GM12891 (cell line): ENCODE measurements around the gene POU2F1.

ENCODE experiments used
- PAX5 ChIP-seq: IDR thresholded peaks from 2 replicates; pipeline ENCODE4 v1.6.1; 2011; ENCODE audit warnings: low read length, moderate library complexity, mild to moderate bottlenecking; ENCODE audit not compliant: insufficient read depth, severe bottlenecking
- POLR2A ChIP-seq: IDR thresholded peaks from 2 replicates; pipeline ENCODE4 v1.6.1; 2011; ENCODE audit warnings: low read depth, low read length, control low read depth
- POLR2AphosphoS5 ChIP-seq: IDR thresholded peaks from 2 replicates; pipeline ENCODE4 v1.6.1; 2011; ENCODE audit warnings: low read depth, low read length, control low read depth
- SPI1 ChIP-seq: IDR thresholded peaks from 2 replicates; pipeline ENCODE4 v1.6.1; 2011; ENCODE audit warnings: low read depth, low read length, control low read depth
- TAF1 ChIP-seq: IDR thresholded peaks from 2 replicates; pipeline ENCODE4 v1.6.1; 2011; ENCODE audit warnings: low read depth, low read length, control low read depth

DNA sequence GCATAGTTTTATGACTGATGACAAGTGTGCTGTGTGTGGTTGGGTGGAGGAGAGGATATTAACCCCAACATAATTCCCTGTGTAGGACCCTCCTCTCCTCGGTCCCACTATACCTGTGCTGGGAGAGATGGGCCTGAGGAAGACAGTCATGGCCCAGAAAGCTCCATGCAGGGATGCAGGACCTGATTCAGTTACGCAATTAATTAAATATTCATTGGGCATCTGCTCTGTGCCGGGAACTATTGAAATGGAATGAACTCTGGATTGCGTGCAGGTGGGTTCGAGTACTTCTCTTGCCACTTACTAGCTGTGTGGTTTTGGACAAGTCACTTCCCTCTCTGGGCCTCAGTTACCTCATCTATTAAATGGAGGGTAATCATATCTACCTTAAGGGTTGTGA lies 223.1 kb downstream of the POU2F1 start:
- TF ChIP-seq POLR2A: no peak
- no peak for TF ChIP-seq TAF1
- no peak for TF ChIP-seq SPI1
- no peak for TF ChIP-seq POLR2AphosphoS5
- no peak for TF ChIP-seq PAX5
